Measurements from ENCODE around the gene ABCD1.

The ABCD1 gene

GRCh38 chrX:153782871-153783270 lies 58.2 kb downstream of the ABCD1 start:
- Histone ChIP-seq H3K9ac (no peak overlapping the region), H3K27me3 (peaks cover 9% of the 10 kb centered on the region; the same call in 1 of the 2 replicates), H3K4me3 (no peak overlapping the region), H3K27ac (no peak overlapping the region), H3K4me2 (peak overlapping the region; percentile 12; the same call in 1 of the 2 replicates), H4K20me1 (peaks cover 21% of the 10 kb centered on the region; the same call in 1 of the 2 replicates), H3K9me3 (peaks cover 20% of the 10 kb centered on the region), H3K36me3 (peaks cover 46% of the 10 kb centered on the region), H3K4me1 (peaks cover 66% of the 10 kb centered on the region)
- no peak for TF ChIP-seq Cebpa-rat (IDR thresholded peaks at IDR 0.05)

GRCh38 chrX:153783378-153784013 lies 58.8 kb downstream of the ABCD1 start:
- Histone ChIP-seq H3K4me3 (no peak overlapping the region), H3K36me3 (peaks cover 53% of the 10 kb centered on the region), H4K20me1 (peaks cover 28% of the 10 kb centered on the region; the same call in 1 of the 2 replicates), H3K27ac (no peak overlapping the region), H3K4me1 (peaks cover 60% of the 10 kb centered on the region), H3K9ac (no peak overlapping the region), H3K9me3 (peaks cover 20% of the 10 kb centered on the region), H3K4me2 (0 out of 2 replicates have a peak overlapping the region, but pooled peaks have one; percentile 12), H3K27me3 (peaks cover 14% of the 10 kb centered on the region; the same call in 1 of the 2 replicates)
- TF ChIP-seq Cebpa-rat (IDR thresholded peaks at IDR 0.05) = no peak

GRCh38 chrX:153784325-153784967 lies 59.8 kb downstream of the ABCD1 start:
- Histone ChIP-seq H3K27ac (no peak overlapping the region), H4K20me1 (peaks cover 37% of the 10 kb centered on the region), H3K4me2 (no peak overlapping the region), H3K36me3 (peaks cover 62% of the 10 kb centered on the region), H3K4me3 (no peak overlapping the region), H3K9ac (no peak overlapping the region), H3K9me3 (peaks cover 20% of the 10 kb centered on the region), H3K27me3 (peaks cover 16% of the 10 kb centered on the region; the same call in 1 of the 2 replicates), H3K4me1 (peaks cover 53% of the 10 kb centered on the region)
- no peak for TF ChIP-seq Cebpa-rat (IDR thresholded peaks at IDR 0.05)

- H3K4me2 ChIP-seq = no peak overlapping the region
- H3K9ac ChIP-seq = no peak overlapping the region
- no peak overlapping the region for H3K4me3 ChIP-seq
- H3K36me3 ChIP-seq = peaks cover 81% of the 10 kb centered on the region
- TF ChIP-seq Cebpa-rat (IDR thresholded peaks at IDR 0.05) = no peak
- H4K20me1 ChIP-seq = peaks cover 59% of the 10 kb centered on the region
- peaks cover 35% of the 10 kb centered on the region for H3K27me3 ChIP-seq
- no peak overlapping the region for H3K27ac ChIP-seq
- H3K4me1 ChIP-seq = peaks cover 46% of the 10 kb centered on the region
- H3K9me3 ChIP-seq = peaks cover 20% of the 10 kb centered on the region
These were observed 62.0 kb downstream of the ABCD1 start for GRCh38 chrX:153786669-153787068.

- no peak overlapping the region for H3K4me2 ChIP-seq
- peaks cover 13% of the 10 kb centered on the region for H3K9me3 ChIP-seq
- H3K27me3 ChIP-seq = peaks cover 36% of the 10 kb centered on the region
- no peak overlapping the region for H3K4me3 ChIP-seq
- no peak for TF ChIP-seq Cebpa-rat (IDR thresholded peaks at IDR 0.05)
- H3K36me3 ChIP-seq = peaks cover 71% of the 10 kb centered on the region
- peaks cover 35% of the 10 kb centered on the region for H3K4me1 ChIP-seq
- peaks cover 69% of the 10 kb centered on the region for H4K20me1 ChIP-seq
- H3K27ac ChIP-seq = no peak overlapping the region
- H3K9ac ChIP-seq = no peak overlapping the region
These were observed 65.0 kb downstream of the ABCD1 start for GRCh38 chrX:153789654-153790053.

GRCh38 chrX:153791104-153791852 lies 66.6 kb downstream of the ABCD1 start:
- peaks cover 38% of the 10 kb centered on the region for H3K4me1 ChIP-seq
- H3K27me3 ChIP-seq = peaks cover 31% of the 10 kb centered on the region
- H3K27ac ChIP-seq = no peak overlapping the region
- peaks cover 26% of the 10 kb centered on the region for H3K9me3 ChIP-seq
- peaks cover 66% of the 10 kb centered on the region for H3K36me3 ChIP-seq
- TF ChIP-seq Cebpa-rat (IDR thresholded peaks at IDR 0.05) = no peak
- no peak overlapping the region for H3K4me2 ChIP-seq
- no peak overlapping the region for H3K4me3 ChIP-seq
- H4K20me1 ChIP-seq = peaks cover 77% of the 10 kb centered on the region
- H3K9ac ChIP-seq = no peak overlapping the region

GRCh38 chrX:153792368-153792767 lies 67.7 kb downstream of the ABCD1 start:
- Histone ChIP-seq H3K4me1 (peaks cover 42% of the 10 kb centered on the region), H3K36me3 (peaks cover 66% of the 10 kb centered on the region), H3K9ac (peak overlapping the region; percentile 94; the same call in 1 of the 2 replicates), H4K20me1 (peaks cover 82% of the 10 kb centered on the region), H3K27me3 (peaks cover 37% of the 10 kb centered on the region), H3K4me2 (peak overlapping the region; percentile 89), H3K27ac (no peak overlapping the region), H3K9me3 (peaks cover 33% of the 10 kb centered on the region), H3K4me3 (no peak overlapping the region)
- no peak for TF ChIP-seq Cebpa-rat (IDR thresholded peaks at IDR 0.05)

- peaks cover 42% of the 10 kb centered on the region for H3K4me1 ChIP-seq
- peak overlapping the region; percentile 89 for H3K4me2 ChIP-seq
- no peak for TF ChIP-seq Cebpa-rat (IDR thresholded peaks at IDR 0.05)
- H3K36me3 ChIP-seq = peaks cover 65% of the 10 kb centered on the region
- H3K9me3 ChIP-seq = peaks cover 41% of the 10 kb centered on the region
- peak overlapping the region; percentile 94 for H3K9ac ChIP-seq
- peaks cover 79% of the 10 kb centered on the region for H4K20me1 ChIP-seq
- H3K27me3 ChIP-seq = peaks cover 33% of the 10 kb centered on the region
- peak overlapping the region; percentile 82 for H3K4me3 ChIP-seq
- H3K27ac ChIP-seq = peak overlapping the region; percentile 97
These were observed 68.6 kb downstream of the ABCD1 start for GRCh38 chrX:153793291-153793690.

Data from BLaER1 (cell line).